ENCODE data around the gene RHOV.

Gene RHOV, protein sequence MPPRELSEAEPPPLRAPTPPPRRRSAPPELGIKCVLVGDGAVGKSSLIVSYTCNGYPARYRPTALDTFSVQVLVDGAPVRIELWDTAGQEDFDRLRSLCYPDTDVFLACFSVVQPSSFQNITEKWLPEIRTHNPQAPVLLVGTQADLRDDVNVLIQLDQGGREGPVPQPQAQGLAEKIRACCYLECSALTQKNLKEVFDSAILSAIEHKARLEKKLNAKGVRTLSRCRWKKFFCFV

DNA sequence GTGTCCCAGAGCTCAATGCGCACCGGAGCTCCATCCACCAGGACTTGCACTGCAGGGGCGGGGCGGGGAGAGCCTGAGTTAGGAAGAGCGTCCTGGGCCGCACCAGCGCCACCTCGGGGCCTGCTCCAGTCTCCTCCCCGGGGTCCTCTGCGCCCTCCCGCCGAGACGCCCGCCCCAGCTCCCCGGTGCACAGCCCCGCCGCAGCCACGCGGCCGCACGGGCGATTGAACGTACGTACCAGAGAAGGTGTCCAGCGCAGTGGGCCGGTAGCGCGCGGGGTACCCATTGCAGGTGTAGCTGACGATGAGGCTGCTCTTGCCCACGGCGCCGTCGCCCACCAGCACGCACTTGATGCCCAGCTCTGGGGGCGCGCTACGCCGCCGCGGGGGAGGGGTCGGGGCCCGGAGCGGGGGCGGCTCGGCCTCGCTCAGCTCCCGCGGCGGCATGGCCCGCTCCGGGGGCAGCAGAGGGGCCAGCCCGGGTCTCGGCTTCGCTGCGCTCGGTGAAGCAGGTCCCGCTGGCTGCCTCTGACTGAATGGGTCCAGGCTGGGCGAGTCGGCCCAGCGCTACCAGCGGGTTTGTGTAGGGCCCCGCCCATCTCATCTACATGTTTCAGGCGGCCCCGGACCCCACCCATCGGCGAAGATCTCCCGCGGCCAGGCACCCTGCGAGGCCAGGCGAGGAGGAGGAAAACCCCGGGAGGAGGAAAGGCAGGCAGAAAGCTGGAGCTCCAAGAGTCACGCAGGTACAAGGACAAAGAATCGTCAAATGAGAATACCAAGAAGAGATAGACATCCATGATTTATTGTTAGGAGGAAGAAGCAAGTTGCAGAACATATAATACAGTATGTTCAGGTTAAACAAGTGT is at the start of gene RHOV:
TSS of gene RHOV (minus strand) at position 541 of the 868 bp plus-strand sequence. CDS start at position 446, 95 bp downstream.
- no peak for DNase-seq (ENCODE audit: low read depth)

DNA sequence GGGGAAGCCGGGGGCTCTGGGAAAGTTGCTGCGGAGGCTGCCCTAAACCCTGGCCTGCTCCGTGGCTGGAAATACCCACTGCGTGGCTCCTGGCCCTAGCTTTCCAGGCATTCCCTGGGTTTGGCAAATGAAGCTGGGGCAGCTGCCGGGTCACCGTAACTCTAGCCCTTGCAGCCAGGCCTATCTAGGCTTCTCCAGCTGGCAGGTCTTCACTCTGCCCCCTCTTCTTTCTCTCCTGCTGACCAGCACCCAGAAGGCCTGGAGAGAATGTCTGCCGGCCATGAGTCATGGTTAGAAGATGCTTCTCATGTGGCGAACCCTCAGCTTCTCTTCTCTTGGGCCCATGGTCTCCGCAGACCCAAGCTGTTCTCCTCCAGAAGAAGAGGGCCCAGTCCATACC is 49.5 kb upstream of the RHOV start:
- no peak for DNase-seq (ENCODE audit: low read depth)

DNA sequence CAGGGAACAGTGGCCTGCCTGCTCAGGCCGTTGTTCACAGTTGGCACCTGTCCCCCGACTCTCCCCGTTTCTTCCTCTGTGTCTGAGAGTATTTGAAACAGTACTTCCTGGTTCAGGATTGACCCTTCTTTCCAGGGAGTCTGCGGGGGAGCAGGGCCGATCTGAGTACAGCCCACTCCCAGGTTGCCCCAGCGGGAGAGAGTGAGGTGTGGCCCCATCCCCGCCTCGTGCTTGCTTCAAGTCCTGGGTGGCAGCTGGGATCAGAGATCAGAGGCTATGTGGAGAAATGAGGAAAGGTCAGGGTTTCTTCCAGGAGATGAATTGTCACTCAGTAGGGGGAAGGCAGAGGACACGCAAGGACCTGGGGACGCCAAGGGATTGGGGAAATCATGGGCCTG is 48.6 kb upstream of the RHOV start:
- DNase-seq (ENCODE audit: low read depth), result no peak

DNA sequence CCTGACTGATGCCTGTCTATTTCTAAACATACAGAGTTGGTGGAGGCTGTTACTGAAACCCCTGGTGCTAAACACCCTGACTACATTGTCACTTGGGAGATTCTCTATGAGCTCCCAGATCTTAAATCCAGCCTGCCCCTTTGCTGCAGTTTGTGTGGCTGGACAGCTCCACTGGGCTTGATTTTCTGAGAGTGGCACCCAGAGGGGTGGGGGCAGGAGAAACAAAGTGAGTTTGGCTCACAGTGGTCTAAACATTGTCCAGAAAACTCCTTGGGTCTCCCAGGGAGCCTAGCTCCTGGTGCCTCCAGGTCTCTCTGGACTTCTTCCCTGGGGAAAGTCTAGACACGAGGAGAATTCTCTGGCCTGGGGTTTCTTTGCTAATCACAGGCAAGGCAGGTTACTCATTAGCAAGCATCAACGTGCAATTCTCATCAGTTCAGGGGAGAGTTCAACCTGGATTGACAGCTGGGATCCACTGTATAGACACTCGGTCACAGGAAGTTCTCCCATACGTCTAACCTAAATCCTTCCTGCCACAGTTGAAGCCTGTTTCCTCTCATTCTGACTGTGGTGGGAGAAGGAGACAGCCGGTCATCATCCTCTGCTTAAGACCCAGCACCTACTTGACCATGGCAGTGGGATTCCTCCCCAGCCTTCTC is 48.0 kb upstream of the RHOV start:
- DNase-seq (ENCODE audit: low read depth), result no peak

DNA sequence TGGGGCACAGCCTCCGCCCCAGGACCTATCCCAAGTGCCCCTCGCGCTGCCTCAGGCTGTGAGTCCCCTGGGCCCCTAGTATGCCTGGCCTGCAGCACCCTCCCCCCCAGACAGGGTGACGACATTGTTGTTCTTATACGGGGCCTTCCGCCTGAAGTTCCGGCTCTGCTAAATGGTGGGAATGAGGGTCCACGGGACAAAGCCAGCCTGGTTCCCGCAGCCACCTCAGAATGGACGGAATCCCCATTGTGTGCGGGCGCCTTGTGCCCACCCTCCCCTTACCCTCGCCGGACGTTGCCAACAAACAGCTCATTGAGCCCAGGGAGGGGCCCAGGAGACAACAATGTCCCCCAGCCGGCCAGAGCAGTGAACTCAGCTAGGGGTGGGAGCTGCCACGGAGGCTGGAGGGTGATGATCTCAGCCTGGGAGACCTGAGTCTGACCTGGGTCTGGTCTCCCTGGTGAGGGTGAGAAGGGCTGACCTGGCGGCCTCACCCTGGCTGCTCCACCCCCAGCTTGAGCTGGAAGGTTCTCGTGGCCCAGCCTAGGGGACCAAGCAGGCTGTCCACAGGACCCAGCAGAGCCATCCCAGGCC is 44.9 kb upstream of the RHOV start:
- no peak for DNase-seq (ENCODE audit: low read depth)

DNA sequence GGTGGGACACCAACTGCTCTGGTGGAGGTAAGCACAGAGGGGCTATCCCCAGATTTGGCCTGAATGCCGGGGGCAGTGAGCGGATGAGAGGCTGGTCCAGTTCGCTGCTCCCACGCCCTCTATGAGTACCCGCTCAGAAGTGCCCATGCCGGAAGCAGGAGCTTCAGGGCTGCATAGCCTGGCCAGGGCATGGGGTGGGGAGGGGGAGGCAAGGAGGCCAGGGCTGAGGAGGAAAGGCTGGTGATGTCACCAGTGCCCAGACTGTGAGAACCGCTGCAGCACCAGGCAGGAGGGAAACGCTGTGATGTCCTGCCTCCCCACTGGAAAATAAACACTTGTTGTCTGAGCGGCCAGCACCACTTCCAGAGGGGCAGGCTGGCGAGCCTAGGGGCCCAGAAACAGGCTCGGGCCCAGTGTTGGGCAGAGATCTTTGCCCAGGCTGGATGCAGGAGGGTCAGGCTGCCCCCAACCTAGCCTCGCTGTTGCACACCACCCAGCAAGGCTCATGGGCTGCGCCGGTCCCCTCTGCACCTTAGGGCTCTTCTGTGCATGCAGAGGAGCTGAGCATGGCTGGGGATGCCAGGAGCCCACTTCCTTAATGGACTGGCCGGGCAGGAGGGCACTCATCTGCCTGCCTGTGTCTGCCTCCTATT is 44.2 kb upstream of the RHOV start:
- DNase-seq (ENCODE audit: low read depth), result no peak

DNA sequence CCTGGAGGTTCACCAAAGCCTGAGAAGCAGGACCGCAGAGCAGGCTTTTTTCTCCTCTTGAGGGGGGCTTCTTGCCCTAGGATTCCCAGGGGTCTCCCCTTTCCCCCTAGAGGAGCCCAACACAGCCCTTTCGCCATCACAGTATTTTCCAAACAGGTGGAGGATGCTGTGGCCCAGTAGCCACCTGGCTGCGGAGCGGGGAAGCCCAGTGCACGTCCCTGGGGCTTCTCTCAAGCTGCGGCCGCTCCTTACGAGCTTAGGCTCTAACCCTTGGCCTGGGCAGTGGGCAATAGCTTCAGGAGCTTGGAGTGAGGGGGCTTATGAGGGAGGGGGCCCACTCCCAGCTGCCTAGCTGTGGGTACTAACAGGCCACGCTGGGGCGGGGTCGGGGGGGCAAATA is 43.6 kb upstream of the RHOV start:
- DNase-seq (ENCODE audit: low read depth), result no peak

DNA sequence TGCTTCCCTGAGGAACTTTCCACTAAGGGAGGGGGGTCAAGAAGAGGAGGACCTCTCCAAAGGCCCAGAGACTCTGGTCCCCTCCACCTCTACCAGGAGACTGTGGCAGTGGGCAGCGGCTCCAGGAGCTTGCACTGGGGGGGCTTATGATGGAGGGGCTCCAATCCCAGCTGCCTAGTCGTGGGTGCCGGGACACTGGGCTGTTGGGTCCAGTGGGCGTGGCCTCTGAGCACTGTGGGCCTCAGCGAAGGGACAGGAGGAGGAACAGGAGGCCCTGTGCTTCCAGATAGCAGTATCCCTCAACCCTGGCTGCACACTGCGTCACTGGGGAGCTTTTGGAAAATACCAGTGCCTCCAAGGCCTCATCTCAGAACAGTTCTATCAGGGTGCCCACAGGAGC is 41.6 kb upstream of the RHOV start:
- no peak for DNase-seq (ENCODE audit: low read depth)

DNA sequence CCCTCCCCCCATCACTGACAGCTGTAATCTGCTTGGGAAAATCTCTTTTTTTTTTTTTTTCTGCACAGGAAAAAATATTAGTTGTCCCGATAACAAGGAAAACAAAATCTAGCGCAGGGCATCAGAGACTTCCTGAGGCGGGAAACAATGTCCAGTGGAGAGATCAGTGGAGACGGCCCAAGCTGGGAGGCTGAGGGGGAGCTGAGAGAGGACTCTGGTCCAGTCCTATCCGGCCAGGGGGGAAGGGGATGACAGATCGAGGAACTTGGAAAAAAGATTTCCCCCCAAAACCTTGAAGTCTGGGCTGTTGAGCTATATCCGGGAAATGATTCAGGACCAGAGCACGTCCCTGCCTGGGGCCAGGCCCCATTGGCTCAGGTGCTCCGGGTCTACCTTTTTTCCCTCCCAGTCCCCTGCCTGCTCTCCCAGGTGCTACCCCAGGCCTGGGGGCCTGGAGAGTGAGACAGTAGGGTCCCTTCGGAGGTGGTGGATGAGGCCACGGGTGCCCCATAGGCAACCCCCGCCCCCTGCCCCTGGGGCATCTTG is 41.2 kb upstream of the RHOV start:
- no peak for DNase-seq (ENCODE audit: low read depth)

DNA sequence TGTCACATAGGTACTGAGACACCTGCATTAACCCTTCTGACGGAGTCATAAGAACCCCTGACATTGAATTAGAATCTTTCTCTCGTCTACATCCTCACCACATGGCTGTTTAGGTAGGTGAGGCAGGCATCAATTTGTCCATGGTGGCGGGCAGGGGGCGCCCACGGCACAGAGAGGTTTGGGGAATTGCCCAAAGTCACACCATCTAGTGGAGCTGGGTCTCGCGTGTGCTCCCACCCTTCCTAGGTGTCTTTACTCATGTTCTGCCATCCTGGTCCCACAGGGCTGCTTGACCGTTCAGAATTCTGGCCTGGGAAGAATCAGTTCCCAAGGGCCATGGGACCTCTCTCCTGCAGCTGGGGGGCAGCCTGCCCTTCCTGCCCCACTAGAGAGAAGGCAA is 40.5 kb upstream of the RHOV start:
- no peak for DNase-seq (ENCODE audit: low read depth)

DNA sequence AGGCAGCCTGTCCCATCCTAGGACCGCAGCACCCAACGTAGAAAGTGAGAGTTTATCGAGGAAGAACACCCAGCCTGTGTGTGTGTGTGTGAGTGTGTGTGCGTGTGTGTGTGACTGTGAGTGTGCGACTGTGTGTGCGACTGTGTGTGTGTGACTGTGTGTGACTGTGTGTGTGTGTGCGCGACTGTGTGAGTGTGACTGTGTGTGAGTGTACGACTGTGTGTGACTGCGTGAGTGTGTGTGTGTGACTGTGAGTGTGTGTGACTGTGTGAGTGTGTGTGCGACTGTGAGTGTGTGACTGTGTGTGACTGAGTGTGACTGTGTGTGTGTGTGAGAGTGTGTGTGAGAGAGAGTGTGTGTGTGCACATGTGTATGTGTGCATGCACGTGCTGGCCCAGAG is 40.0 kb upstream of the RHOV start:
- no peak for DNase-seq (ENCODE audit: low read depth)

DNA sequence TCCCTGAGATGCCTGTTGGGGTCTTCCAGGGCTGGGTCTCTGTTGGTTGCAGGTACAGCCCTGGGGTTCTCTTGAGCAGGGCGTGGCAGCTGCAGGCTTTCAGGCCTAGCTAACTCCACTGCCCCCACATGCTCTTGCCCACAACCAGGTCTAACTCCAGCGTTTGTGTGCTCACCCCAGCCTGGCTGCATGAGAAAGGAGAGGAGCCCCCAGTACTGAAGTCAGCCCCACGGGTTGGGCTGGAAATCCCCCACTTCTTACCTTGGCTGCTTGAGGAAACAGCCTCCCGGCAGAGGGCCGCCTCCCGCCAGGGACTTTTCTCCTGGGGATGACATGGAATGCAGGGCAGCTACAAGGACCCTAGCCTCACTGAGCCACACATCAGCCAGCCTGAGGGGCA is 38.4 kb upstream of the RHOV start:
- no peak for DNase-seq (ENCODE audit: low read depth)

DNA sequence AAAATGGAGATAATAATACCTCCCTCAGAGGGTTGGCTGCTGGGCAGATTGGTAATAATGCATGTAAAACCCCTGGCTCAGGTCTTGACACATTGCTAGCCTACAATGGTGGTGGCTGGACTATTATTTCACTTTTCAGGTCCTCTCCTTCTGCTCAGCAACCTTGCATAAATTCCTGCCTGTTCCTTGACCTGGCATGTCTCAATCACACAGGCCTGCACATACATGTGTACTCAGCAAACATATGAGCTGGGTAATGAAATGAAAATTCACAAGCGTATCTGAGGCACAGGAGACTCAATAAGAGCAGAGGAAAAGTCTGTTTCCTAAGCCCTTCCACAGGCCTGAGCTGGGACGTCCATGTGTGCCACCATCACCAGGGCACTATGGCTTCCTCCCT is 37.7 kb upstream of the RHOV start:
- DNase-seq (ENCODE audit: low read depth), result no peak

DNA sequence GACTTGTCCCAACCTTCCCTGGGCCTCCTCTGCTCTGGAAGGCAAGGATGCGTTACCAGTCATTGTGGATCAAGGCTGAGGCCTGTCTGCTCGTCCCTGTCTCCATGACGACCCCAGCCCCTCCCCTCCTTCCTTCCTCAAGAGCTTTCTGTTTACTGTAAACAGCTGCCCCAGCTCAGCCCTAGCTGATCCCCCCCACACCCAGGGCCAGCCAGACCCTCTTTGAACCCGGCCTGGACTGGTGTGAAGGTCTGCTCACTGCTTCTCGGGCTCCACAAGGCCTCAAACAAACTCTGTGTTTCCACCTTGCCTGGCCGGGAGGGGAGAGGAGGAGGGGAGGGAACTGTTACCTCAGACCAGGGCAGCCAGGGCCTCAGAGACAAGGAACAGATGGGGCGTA is 37.1 kb upstream of the RHOV start:
- no peak for DNase-seq (ENCODE audit: low read depth)

DNA sequence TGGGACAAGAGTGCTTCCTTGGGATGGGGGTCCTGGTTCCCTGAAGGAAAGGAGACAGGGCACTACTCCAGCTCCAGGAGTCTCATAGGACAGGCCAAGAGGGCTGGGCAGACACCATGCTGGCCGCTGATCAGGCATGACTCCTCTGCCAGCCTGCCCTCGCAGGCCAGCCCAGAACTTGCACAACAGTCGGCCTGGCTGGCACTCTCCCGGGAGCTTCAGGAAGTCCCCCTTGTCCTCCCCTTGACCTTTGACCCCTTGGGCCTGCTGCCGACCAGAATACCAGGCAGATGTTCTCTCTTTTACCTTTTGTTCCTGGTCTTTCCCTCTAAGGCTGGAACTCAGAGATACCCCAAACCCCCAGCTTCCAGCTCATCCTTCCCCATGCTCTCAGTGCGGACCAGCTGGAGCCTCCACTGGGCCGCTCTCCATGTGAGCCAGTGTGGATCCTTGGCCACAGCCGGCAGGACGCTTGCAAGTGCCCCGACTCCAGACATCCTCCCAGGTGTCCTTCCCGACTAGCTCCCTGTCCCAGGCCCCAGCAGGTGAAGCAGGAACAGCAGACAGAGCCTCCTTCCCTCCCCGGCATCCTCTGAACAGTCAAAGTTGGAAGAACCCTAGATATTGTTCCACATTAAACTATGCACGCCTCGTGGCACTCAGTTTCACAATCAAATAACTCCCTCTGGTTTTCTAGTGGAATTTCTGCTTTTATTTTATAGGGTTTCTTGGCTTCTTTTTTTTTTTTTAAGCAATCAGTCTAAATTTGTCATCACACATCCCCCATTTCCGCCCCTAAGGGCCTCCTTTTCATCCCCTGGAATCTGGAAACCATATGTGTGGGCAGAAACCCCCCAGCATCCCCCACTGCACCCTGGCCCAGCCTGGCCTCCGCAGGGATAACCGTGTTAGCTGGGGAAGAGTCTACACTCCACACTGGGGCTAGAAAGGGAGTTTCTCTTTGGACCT is 35.9 kb upstream of the RHOV start:
- no peak for DNase-seq (ENCODE audit: low read depth)

DNA sequence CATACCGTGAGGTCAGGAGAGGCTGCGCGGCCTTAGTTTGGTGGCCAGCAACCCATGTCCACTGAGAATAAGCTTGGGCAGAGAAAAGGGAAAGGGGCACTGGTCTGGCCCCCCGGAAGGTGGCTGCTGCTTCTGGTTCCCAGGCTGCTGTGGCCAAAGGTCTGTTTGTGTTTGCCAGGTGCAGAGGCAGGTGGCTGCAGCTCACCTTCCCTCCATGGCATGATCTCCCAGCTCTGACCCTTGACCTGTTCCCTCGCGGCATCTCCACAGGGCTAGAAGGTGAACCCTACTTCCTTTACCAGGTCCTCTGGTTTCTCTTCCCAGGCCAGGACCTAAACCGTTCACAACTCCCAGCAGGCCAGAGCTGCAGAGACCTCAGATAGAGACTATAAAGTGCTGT is 34.1 kb upstream of the RHOV start:
- no peak for DNase-seq (ENCODE audit: low read depth)

DNA sequence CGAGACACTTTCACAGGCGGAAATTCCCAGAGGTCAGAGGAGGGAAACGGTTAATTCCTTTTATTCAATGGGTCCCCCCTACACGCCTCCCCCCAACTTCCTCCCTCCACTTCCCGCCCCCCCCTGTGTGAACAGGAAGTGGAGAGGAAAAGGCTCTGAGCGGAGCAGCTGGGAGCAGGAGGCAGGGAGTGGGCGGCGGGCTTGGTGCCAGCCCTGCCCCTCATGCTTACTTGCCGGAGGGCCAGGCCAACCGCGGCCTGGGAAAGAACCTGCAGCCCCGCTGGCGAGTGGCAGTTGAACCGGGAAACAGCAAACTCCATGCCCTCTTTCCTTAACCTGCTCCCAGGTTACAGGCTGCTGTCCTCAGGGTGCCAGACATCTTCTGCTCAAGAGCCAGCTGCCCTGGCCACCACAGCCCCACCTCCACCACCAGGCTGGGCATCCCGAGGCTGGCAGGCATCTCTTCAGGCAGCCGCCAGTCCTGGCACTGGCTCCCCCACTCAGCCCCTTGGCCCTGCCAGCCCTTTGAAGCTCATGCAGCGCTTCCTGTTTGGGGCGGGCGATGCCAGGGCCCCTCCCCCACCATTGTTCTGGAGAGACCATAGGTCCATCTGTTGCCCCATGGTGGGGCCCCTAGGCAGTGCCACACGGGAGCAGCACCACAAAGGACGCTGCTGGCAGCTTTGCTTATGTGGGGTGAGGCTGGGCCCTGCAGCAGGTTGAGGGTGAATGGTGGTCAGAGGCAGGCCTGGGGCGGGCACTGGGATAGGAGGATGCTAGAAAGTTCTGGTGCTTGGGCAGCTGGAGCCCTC is 33.2 kb upstream of the RHOV start:
- DNase-seq (ENCODE audit: low read depth), result no peak

DNA sequence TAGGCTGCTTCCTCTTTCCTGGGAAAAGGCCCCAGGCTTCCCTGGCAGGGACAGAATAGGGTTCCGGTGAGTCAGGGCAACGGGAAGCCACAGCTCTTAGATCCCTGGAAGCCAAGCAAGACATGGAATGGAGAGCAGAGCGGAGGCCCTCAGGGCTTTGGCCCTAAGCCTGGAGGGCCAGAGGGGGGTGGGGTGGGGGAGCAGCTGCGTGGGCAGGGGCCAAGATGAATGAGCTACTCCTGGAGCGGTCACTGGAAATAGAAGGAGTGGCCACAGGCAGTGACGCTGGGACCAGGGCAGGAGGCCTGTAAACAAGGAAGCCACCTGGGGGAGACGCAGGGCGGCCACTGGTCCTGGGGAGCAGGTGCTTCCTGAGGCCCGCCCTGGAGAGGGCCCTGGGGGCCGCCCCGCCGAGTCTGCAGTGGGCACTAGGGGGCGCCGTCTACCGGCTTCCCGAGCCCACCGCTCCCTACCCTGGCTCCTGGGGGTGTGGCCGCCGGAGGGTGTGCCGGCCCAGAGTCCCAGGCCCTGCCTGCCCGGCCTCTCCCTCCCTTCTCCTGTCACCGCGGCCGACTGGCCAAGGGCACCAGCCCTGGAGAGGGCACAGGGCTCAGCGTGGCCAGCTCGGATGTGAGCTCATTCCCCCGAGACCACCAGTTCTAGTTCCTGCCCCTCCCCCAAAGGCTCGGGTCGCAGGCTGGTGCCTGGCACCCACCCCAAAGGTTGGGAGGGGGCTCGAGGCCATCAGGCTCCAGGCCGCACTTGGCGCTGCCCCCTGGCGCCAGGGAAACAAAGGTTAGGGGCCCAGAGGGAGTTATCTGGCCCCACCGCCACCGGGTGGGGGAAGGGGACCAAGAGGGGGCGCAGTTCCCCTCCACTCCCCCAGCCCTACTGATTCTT is 32.3 kb upstream of the RHOV start:
- DNase-seq (ENCODE audit: low read depth), result peak; percentile 58

Data from stimulated activated CD8-positive, alpha-beta memory T cell treated with anti-CD3 and anti-CD28 coated beads, Interleukin-15, amount 100 ng/mL, for 1 hour (primary cell).